Measurements from ENCODE around the gene EFR3B.
A peak's percentile ranks its signal among the peaks of the same experiment; 100 is the strongest.
"Not testable (repeated sequence)": the region's sequence is repeated elsewhere in the genome, so short reads cannot be mapped to it uniquely, and the experiment has no call there.

EFR3B gene

DNA sequence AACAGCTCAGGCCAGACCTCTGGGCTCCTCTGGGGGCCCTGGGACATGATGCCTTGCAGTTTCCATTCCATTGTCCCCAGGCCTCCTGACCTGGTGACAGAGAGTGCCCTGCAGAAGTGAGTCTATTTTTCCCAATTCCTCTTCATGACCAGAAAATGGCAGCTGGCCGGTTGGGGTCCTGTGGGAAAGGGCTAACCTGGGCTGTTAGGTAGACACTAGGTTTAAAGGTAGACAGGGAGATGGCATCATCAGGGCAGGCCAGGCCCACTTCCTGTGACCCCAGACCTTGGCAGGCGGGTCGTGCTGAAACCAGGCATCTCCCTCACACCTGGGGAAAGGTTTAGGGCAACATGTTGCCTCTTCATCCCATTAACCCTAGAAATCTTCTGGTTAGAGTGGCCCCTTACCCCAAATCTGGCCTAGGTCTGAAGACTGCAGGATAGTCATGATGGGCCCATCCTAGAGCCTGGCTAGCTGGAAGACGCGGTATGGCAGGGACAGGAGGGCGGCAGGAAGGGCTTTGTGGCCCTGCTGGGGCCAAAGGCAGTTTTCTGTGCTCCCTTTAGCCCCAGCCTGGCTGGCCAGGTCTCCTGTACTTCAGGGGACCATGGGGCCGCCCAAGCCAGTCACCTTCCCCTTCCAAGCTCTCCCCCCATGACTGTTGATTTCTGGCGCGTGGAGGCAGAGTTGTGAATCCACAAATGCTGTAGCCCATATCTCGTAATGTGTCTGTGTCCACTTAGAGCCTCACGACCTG, 116.4 kb downstream of the EFR3B start:
- no peak for DNase-seq

- no peak for DNase-seq
Measured at GRCh38 chr2:25159949-25160348, 118.1 kb downstream of the EFR3B start.

DNA sequence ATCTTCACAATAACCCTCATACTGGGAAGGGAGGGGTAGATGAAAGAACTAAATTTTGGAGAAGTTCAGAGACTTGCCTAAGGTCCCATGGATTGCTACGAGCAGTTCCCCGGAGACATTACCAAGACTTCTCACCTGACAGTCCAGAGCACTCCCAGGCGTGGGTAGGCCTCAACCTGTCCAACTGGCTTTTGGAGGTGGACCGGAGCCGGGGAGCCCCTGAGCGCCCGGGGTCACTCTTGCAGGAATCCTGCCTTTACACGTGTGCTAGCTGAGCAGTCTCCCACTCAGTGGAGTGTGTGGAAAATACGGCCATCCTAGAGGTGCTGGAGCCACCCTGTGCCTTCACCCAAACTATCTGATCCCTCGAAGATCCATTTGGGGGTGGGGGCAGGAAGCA, 118.5 kb downstream of the EFR3B start:
- no peak for DNase-seq

DNA sequence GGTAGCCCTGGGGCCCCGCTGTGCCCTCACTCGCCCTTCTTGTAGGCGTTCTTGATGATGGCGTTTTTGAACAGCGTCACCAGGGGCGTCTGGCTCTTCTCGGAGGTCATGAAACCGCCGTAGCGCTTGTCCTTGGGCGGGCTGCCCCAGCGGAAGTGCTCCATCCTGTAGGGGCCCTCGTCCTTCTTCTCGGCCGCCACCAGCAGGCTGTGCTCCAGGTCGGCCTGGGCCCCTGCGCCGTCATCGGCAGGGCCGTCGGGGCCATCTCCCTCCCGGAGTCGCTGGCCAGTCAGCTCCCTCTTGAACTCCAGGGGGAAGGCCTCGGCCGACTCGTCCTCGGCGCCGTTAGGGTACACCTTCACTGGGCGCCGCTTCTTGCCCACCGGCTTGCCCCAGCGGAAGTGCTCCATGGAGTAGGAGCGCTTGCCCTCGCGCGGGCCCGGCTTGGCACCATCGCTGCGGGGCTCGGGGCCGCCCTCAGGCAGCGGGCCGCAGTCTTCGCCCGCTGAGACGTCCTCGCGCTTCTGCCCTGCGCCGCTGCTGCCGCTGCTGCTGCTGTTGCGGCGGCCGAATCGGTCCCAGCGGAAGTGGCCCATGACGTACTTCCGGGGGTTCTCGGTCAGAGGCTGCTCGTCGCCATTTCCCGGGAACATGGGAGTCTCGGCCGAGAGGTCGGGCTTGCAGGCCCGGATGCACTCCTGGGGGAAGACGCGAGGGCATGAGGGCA, 119.3 kb downstream of the EFR3B start:
- no peak for DNase-seq

DNA sequence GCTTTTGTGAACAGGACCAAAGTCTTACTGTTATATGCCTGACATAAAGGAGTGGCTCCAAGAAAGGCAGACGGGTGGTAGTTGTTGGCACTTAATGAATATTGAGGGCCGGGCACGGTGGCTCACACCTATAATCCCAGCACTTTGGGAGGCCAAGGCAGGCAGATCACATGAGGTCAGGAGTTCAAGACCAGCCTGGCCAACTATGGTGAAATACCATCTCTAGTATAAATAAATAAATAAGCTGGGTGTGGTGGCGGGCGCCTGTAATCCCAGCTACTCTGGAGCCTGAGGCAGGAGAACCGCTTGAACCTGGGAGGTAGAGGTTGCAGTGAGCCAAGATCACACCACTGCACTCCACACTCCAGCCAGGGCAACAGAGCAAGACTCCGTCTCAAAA, 120.2 kb downstream of the EFR3B start:
- not testable (repeated sequence) for DNase-seq

DNA sequence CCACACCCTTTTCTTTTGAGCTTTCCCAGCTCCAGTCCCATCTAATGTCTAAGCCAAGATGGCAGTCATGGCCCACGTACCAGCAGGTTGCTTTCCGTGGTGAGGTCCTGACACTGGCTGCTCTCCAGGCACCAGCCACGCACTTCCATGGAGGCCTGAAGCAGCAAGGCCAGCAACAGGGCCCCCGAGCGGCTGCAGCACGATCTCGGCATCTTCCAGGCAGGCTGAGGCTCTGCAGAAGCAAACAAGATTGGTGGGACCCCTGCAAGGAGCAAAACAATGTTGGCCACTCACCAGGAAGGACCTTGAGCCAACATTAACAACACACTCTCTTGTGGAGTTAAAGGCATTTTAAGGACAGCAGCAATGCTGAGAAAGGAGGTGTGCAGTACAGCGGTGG, 122.7 kb downstream of the EFR3B start:
- DNase-seq = no peak

DNA sequence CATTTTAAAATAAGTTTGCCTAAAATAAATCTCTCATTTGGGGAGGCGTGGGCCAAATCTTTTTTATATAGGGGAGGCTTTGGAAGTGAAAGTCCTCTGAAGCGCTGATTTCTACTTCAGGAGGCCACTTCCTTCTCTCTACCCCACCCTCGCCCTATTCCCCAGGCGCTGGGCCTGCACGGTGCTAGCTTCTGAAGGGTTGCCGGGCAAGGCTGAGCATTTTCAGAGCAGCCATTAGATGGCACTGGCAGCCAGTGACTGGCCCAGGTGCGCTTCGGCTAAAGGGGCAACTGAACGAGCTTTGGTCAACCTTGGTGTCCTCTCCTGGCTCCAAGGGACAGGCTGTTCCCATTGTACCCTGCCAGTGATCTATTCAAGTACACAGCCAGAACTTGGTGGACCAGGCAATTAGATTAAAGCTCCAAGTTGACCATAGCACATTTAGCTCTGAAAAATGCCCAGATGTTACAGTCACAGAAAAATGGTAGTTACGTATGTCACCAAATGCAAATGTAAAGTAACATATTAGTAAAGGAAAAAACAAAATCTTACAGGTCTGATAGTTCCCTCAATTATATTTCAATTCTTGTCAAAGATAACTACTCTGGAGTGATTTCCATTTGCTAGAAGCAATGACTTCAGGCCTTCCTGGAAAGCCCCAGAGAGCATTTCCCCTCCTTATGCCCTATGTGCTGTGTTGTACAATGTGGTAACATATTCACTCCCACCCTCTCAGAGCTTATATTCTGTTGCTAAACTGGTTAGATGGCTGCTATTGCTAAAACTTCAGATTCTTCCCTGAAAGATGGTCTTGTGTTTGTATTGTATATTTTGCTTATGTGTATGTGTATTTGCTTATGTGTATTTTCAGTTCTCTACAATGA, 124.4 kb downstream of the EFR3B start:
- DNase-seq = no peak

DNA sequence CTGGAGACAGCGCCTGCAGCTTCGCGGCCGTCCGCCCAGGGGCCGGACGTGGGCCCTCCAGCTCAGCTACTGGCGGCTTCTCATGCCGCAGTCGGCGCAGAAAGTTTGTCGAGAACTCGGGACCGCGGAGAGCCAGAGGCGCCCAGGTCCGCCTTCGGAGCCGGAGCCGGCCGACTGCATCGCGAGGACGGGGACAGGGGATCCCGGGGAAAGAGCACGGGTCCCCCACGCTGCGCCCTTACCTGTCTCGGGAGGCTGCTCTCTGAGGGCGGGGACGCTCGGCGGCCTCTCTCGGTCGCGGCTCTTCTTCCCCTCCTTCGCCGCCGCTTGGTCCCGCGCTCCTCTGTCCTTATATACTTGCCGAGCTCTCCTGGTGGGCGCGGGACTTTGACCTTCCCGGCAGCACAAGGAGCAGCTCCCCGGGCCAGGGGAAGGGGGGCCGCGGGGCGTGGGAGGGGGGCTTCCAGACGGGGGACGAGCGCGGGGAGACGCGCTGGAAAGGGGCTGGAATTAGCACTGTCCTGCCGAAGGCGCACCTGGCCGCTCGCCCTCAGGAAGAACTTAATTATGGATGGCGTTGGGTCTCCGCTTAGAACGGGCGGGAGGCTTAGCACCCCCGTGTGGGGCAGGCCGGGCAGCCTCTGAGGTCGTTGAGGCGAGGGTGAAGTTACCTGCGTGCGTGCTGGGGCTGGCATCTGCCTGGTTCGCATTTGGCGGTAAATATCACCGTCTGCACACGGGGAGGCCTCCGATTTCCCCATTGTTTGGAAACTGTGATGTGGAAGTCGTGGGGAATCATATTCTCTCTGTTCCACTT, 126.6 kb downstream of the EFR3B start, which contains the start of gene POMC:
Gene POMC (minus strand): TSS at position 325 of the 817 bp plus-strand sequence. CDS start 3,808 bp downstream, outside the sequence.
- no peak for DNase-seq

- no peak for DNase-seq
Measured at GRCh38 chr2:25169073-25169470, 127.2 kb downstream of the EFR3B start.

- no peak for DNase-seq
Measured at GRCh38 chr2:25170888-25171287, 129.0 kb downstream of the EFR3B start.

- DNase-seq = no peak
Measured at GRCh38 chr2:25173719-25174118, 131.8 kb downstream of the EFR3B start.

GRCh38 chr2:25174192-25174861, 132.5 kb downstream of the EFR3B start:
- DNase-seq = no peak

- no peak for DNase-seq
Measured at GRCh38 chr2:25176138-25176537, 134.3 kb downstream of the EFR3B start.

DNA sequence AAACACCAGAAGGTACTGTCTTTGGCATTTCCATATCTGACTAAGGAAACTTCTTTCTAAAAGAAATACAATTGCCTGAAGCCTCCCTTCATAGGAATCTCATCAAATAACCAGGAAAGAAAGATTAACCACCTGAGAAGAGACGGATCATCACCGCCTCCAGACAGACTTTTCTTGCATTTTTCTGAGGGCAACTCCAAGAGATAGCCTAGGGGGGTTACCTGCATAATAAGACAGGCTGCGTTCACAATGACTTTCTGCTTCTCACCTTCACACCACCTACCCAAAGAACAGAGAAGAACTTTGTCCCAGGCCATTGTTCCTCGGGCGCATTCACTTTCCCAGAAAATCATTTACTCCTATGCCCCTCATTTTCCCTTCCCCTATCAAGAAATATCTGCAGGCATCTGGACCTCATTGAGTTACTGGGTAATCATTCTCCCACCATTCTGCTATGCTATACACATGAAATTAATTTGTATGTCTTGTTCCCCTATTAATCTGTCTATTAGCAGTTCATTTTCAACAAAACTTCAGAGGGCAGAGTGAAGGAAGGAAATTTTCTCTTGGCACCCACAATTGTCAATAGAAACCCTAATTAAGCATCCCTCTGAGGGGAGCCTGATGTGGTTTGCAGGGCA, 134.8 kb downstream of the EFR3B start:
- DNase-seq = no peak

- DNase-seq = no peak
Measured at GRCh38 chr2:25177211-25177611, 135.3 kb downstream of the EFR3B start.

- no peak for DNase-seq
Measured at GRCh38 chr2:25178976-25179375, 137.1 kb downstream of the EFR3B start.

- DNase-seq = no peak
Measured at GRCh38 chr2:25184254-25184653, 142.4 kb downstream of the EFR3B start.

GRCh38 chr2:25187729-25188350, 146.0 kb downstream of the EFR3B start:
- DNase-seq = no peak

GRCh38 chr2:25188405-25188804, 146.5 kb downstream of the EFR3B start:
- no peak for DNase-seq

DNA sequence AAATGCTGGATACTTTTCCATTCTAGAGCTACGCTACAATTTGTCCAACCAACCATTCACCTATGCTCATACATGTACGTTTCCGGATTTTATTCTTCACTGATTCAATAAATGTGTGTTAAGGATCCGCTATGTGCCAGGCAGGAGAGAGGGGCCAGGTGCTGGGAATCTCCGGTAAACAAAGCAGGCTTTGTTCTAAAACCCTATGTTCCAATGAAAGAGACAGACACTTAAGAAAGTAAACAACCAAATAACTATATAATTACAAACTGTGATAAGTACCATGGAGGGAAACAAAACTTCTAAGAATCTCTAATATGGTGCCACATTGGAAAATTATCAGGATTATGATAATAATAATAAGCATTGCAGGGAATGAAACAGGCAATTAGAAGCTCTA, 148.7 kb downstream of the EFR3B start:
- peak; percentile 51 for DNase-seq

DNA sequence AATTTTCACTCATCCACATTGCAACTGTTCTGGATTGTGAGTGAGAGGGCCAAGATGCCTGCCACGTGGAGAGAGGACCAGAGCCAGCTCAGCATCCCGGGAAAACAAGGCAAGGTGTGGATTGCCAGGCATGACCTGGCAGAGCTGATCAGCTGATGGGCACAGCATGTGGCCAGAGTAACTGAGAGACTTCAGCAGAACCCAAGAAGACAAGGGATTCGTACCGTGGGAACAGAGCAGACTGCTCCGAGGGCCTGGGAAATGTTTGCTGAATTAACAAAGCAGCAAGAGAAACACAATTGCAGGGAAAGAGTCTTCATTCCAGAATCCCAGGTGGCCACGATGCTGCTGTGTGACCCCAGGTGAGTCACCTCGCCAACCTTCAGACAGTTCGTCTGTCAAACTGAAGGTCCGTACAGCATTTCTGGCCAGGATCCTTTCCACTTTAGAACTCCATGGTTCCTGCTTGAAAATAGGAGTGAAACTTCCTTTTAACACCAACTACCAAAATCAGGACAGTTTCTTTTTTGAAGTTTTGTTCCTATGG, 152.8 kb downstream of the EFR3B start:
- no peak for DNase-seq

Measured in NCI-H2081 treated with DMSO at 0.1 percent for 48 hours (cell line).